HG02759 (cell line): ENCODE data around the gene ANXA4.

Source experiments
- ATAC-seq: cut with Tn5 transposase; IDR thresholded peaks from one replicate; pipeline ENCODE4 v1.9.1; 2021; ENCODE audit warnings: mild to moderate bottlenecking, moderate library complexity; ENCODE audit not compliant: unreplicated experiment

ANXA4 gene

GRCh38 chr2:69741575-69742321 is at the start of gene ANXA4:
Gene ANXA4, plus strand, starts transcription at chr2:69742134. Its CDS starts 39,432 bp downstream, at chr2:69781566.
- ATAC-seq: peak; percentile 88

GRCh38 chr2:69692424-69692823 is 49.5 kb upstream of the ANXA4 start:
- ATAC-seq: no peak

GRCh38 chr2:69693059-69693774 is 48.7 kb upstream of the ANXA4 start:
- ATAC-seq: peak; percentile 73

- peak; percentile 41 for ATAC-seq
Observed at GRCh38 chr2:69693775-69694450, 48.0 kb upstream of the ANXA4 start.

GRCh38 chr2:69694894-69695849 is 46.8 kb upstream of the ANXA4 start:
- no peak for ATAC-seq

GRCh38 chr2:69695850-69696216 is 46.1 kb upstream of the ANXA4 start:
- no peak for ATAC-seq

- ATAC-seq: no peak
Observed at GRCh38 chr2:69700381-69700780, 41.6 kb upstream of the ANXA4 start.

- no peak for ATAC-seq
Observed at GRCh38 chr2:69701100-69701945, 40.6 kb upstream of the ANXA4 start.

GRCh38 chr2:69703189-69703588 is 38.7 kb upstream of the ANXA4 start:
- no peak for ATAC-seq

GRCh38 chr2:69704446-69704845 is 37.5 kb upstream of the ANXA4 start:
- ATAC-seq: no peak

GRCh38 chr2:69709290-69709689 is 32.6 kb upstream of the ANXA4 start:
- no peak for ATAC-seq

- no peak for ATAC-seq
Observed at GRCh38 chr2:69711971-69712370, 30.0 kb upstream of the ANXA4 start.

- no peak for ATAC-seq
Observed at GRCh38 chr2:69714024-69714423, 27.9 kb upstream of the ANXA4 start.

GRCh38 chr2:69714539-69715220 is 27.3 kb upstream of the ANXA4 start:
- ATAC-seq: peak; percentile 83

GRCh38 chr2:69715964-69716363 is 26.0 kb upstream of the ANXA4 start:
- ATAC-seq: no peak

GRCh38 chr2:69716555-69717120 is 25.3 kb upstream of the ANXA4 start:
- ATAC-seq: no peak

GRCh38 chr2:69717186-69717585 is 24.7 kb upstream of the ANXA4 start:
- no peak for ATAC-seq

GRCh38 chr2:69717861-69718273 is 24.1 kb upstream of the ANXA4 start:
- ATAC-seq: peak; percentile 67
